Caki2 (cell line): ENCODE data around the gene IRAK1. TPM values are rescaled to one million over a fixed set of nuclear protein-coding genes. Genes with fewer than 3 reads are reported as not detected.
"Not testable (repeated sequence)": the region's sequence is repeated elsewhere in the genome, so short reads cannot be mapped to it uniquely, and the experiment has no call there.

Experiments
- DNase-seq: peaks from one replicate; pipeline ENCODE4 v3.0.0-alpha.2; 2015; ENCODE audit warnings: low read depth
- in situ Hi-C: cut with HindIII; loops from 2 replicates; pipeline ENCODE4 v1.10.0; 2016; ENCODE audit warnings: low sequenced_read_pairs, low pct_unique_long_range_greater_than_20kb, mixed read lengths
- total RNA-seq: library from RNA; depleted of rRNA; stranded (reverse); fragments of >200 nt; shearing (Covaris generic); gene quantifications from 2 replicates; pipeline ENCODE4 v1.2.3, GENCODE V29; 2014; ENCODE audit warnings: low replicate concordance

Gene IRAK1
- total RNA-seq, 1 experiment from 2014 or later: 131 TPM

GRCh38 chrX:153983321-153983801, 36.3 kb downstream of the IRAK1 start:
- in situ Hi-C loops: no loop called here
- DNase-seq: no peak

- no peak for DNase-seq
- in situ Hi-C loops: no loop called here
These were observed 37.8 kb downstream of the IRAK1 start for GRCh38 chrX:153981771-153982533.

GRCh38 chrX:153981231-153981630, 38.5 kb downstream of the IRAK1 start:
- no peak for DNase-seq
- in situ Hi-C loops: no loop called here

GRCh38 chrX:153980394-153980793, 39.3 kb downstream of the IRAK1 start:
- in situ Hi-C loops, DNase-seq: not testable (repeated sequence)

- DNase-seq: no peak
- in situ Hi-C loops: no loop called here
These were observed 44.9 kb downstream of the IRAK1 start for GRCh38 chrX:153974726-153975286.

- in situ Hi-C loops: no loop called here
- no peak for DNase-seq
These were observed 45.5 kb downstream of the IRAK1 start for GRCh38 chrX:153974003-153974725.

GRCh38 chrX:153973127-153974002, 46.3 kb downstream of the IRAK1 start:
- DNase-seq: no peak
- in situ Hi-C loops: no loop called here

- in situ Hi-C loops: no loop called here
- peak; percentile 88 for DNase-seq
These were observed 47.2 kb downstream of the IRAK1 start, which contains the start of gene TMEM187 for GRCh38 chrX:153972368-153973126. Gene TMEM187, plus strand, starts transcription at chrX:153972754. Its CDS starts 9,309 bp downstream, at chrX:153982063.

- in situ Hi-C loops: no loop called here
- peak; percentile 87 for DNase-seq
These were observed 48.0 kb downstream of the IRAK1 start, which contains the start of gene HCFC1 for GRCh38 chrX:153971450-153972367. Gene HCFC1, minus strand, starts transcription at chrX:153971818. Its CDS starts 978 bp downstream, at chrX:153970840.

GRCh38 chrX:153971124-153971449, 48.6 kb downstream of the IRAK1 start:
- peak; percentile 81 for DNase-seq
- in situ Hi-C loops: no loop called here

GRCh38 chrX:153970357-153971123, 49.2 kb downstream of the IRAK1 start:
- peak; percentile 66 for DNase-seq
- in situ Hi-C loops: no loop called here

- peak; percentile 22 for DNase-seq
- in situ Hi-C loops: no loop called here
These were observed 49.8 kb downstream of the IRAK1 start for GRCh38 chrX:153969904-153970356.

GRCh38 chrX:153969125-153969903, 50.4 kb downstream of the IRAK1 start:
- in situ Hi-C loops: no loop called here
- no peak for DNase-seq

- in situ Hi-C loops: no loop called here
- no peak for DNase-seq
These were observed 51.0 kb downstream of the IRAK1 start for GRCh38 chrX:153968754-153969124.

- no peak for DNase-seq
- in situ Hi-C loops: no loop called here
These were observed 51.4 kb downstream of the IRAK1 start for GRCh38 chrX:153968255-153968654.
